Stimulated activated CD4-positive, alpha-beta T cell treated with anti-CD3 and anti-CD28 coated beads, Interleukin-2, amount 100 ng/mL, for 4 hours (primary cell): Measurements from ENCODE around the gene DNAJC11.
A peak's percentile ranks its signal among the peaks of the same experiment; 100 is the strongest.
"Not testable (repeated sequence)": the region's sequence is repeated elsewhere in the genome, so short reads cannot be mapped to it uniquely, and the experiment has no call there.

Source experiments
- DNase-seq: peaks from one replicate; pipeline ENCODE4 v3.0.0-alpha.2; 2020; ENCODE audit warnings: low read depth

DNAJC11 gene

DNA sequence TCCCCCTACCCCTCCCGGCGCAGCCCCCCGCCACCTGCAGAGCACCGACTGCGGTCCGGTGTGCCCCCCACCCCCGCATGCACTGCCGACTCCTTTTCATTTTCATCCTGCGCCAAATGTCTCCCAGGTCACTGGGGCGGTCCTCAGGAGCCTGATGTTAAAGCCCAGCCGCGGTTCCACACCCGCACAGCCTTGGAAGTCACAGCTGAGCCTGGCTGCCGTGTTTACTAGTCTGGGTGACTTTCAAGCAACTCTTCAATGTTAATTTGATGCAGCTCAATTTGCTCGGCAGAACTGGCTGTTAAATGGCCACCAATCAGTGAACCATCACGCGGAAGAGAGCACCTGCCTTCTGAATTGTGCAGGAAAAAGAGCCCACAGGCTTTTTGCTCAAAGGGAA lies 49.7 kb downstream of the DNAJC11 start:
- no peak for DNase-seq

DNA sequence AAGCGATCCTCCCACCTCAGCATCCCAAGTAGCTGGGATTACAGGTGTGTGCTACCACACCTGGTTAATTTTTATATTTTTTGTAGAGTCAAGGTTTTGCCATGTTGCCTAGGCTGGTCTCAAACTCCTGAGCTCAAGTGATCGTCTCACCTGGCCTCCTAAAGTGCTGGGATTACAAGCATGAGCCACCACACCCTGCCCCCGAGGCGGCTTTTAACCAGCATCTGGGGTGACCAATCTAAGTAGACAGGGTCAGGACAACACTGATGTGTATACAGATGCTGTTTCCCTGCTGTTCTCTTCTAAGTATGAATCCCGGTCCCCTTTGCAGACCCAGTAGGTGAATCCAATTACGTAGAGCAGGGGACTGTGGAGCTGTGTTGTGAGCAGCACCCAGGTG lies 53.1 kb downstream of the DNAJC11 start:
- no peak for DNase-seq

DNA sequence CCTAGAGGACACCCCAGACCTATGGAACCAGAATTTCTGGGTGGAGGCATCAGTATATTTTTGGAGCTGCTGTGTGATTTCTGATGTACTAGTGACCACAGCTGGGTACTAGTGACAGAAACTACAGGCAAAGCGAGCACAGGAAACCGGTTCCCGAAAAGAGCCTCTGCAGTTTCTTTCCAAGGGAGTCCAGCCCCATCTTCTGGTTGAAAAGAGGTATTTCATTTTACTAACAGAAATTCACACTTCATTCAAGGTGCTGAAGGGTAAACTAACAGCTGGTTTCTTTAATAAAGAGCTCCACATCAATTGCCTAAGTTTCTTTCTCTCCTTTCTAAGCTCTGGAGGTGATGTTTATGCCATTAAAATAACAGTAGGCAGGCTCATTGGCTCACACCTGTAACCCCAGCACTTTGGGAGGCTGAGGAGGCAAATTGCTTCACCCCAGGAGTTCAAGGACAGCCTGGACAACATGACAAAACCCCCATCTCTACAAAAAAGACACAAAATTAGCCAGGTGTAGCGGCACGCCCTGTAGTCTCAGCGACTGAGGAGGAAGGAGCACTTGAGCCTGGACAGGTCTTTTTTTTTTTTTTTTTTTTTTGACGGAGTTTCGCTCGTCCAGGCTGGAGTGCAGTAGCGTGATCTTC lies 55.0 kb downstream of the DNAJC11 start:
- DNase-seq: peak; percentile 13

DNA sequence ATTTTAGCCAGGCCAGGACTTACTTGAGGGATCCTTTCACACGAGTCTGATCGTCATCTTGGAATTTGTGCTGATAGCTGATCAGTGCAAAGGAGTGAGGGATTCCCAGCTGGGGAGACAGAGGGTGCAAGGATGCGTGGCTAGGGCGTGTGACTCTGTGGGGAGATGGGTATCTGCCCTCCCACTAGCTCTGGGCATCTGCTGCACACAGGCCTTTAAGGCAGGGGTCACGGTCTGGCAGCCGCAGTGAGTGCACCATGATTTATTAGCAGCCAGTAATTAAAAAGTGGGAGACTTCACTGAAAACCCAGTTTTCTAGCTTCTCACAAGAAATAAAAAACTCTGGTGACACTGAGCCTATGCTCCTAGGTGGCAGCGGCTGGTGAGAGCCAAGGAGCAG lies 56.6 kb downstream of the DNAJC11 start:
- no peak for DNase-seq

DNA sequence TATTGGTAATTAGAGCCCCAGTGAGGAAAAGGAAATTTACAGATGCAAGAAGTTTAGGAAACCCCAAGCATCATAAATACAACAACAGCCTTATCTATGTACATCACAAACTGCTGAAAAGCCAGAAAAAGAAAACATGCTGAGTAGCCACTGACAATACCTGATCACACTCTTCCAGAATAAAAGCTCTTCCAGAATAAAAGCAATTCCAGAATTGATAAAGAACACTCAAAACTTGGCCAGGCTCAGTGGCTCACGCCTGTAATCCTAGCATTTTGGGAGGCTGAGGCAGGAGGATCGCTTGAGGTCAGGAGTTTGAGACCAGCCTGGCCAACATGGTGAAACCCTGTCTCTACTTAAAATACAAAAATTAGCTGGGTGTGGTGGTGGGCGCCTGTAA lies 60.7 kb downstream of the DNAJC11 start:
- not testable (repeated sequence) for DNase-seq

DNA sequence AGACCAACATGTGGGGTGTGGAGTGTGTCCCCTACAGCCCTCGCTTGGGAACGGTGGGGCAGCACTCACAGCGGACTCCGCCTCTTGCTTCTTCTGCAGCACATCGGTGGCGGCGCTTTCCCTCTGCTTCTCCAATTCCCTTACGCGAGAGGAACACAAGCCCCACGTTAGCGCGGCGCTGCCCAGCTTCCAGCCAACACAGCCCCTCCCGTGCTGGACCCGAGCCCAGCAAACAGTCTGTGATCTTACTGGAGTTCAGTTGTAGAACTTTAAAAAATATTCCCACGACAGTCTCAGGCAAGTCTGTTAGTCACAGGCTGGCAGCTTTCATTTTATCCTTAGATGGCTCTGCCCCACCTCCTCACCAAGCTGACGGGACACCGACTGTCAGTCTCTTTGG lies 63.4 kb downstream of the DNAJC11 start:
- DNase-seq: no peak

DNA sequence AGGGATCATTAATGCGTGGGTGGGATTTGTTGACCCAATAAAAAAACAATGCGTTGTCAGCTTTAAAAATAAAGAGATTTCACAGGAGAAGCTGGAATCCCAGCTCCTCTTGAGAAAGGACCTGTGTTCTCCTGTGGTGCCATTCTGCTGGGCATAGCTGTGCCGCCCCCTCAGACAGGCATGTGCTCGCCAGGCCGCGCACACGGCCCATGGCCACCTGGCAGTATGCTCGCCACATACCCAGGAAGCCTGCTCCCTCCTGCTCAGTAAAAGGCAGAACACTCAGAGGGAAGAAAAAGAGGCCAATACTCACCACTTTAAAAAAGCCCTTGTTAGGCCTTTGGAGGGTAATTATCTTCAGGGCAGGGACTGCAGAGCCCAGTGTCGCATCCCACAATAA lies 63.8 kb downstream of the DNAJC11 start:
- DNase-seq: no peak

DNA sequence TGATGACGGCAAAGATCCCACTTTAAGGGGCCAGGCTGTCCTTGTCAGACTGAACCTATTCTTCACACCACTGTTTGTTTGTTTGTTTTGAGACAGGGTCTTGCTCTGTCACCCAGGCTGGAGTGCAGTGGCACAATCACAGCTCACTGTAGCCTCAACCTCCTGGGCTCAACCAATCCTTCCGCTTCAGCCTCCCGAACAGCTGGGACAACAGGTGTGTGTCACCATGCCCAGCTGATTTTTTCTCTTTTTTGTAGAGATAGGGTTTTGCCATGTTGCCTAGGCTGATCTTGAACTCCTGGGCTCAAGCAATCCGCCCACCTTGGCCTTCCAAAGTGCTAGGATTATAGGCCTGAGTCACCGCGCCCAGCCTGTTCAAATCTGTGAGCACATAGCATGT lies 64.8 kb downstream of the DNAJC11 start:
- not testable (repeated sequence) for DNase-seq

DNA sequence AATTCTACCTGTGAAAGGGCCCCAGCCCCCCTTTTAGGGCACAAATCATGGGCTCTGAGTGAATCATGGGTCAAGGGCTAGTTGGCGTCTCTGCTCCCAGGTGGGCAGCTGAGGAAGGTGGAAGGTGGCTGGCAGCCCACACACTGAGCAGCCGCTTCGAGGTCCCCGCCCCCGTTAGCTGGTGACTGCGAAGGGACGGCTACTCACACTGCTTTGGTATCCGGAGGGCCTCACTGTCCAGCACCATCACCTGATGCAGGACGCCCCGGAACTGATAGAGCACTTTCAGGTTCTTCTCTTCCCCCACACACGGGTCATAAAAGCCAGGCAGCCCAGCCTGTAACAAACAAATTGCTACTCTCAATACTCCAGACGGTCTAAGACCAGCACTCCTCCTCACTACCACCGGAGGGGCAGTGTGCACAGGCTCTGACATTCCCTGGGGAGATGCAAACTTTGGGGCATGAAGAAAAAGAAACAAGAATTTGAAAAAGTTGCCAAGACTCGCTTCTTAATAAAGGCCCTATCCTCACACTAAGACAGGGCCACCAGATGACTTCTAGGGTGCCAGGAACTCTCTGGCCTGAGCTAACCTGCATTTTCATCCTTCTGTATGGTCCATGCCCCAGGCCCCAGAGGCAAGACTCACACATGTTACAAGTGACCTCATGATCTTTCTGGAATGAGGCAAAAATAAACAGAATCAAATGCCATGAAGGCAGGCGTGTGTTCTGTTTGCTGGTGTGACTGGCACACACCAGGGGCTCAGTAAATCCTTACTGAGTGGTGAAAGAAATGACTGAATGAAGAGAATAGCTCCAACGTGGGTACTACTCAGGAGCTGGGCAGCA lies 65.5 kb downstream of the DNAJC11 start:
- no peak for DNase-seq

DNA sequence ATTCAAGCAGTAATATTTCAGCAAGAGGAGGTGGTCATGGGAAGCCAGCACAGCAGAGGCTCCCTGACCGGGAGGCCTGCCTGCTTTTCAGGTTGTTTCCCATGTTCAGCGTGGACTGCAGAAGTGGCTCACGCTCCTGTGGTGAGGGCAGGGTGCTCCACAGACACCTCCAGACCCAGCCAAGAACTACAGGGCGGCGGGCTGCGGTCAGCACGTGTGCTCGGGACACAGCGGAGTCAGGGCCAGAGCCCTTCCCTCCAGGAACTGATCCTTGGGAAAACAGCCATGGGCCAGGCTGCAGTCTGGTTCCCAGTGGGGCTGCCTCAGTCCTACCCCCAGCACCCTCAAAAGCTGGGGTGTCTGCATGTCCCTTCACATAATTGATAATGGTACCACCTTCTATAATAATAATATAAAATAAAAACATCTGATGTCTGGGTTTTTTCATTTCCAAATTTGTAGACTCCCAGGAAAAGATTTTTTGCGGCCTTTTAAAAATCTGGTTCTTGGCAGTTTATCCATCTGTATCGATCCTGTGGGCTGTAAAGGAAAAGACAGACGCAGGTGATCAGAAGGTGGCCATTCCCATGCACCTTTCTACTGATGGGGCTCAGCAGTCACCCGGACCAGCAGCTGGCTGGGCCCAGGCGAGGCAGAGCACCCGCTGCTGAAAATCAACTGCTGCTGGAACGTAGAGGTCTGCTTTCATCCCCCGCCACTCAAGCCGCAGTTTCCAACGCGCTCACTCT lies 66.3 kb downstream of the DNAJC11 start:
- no peak for DNase-seq

DNA sequence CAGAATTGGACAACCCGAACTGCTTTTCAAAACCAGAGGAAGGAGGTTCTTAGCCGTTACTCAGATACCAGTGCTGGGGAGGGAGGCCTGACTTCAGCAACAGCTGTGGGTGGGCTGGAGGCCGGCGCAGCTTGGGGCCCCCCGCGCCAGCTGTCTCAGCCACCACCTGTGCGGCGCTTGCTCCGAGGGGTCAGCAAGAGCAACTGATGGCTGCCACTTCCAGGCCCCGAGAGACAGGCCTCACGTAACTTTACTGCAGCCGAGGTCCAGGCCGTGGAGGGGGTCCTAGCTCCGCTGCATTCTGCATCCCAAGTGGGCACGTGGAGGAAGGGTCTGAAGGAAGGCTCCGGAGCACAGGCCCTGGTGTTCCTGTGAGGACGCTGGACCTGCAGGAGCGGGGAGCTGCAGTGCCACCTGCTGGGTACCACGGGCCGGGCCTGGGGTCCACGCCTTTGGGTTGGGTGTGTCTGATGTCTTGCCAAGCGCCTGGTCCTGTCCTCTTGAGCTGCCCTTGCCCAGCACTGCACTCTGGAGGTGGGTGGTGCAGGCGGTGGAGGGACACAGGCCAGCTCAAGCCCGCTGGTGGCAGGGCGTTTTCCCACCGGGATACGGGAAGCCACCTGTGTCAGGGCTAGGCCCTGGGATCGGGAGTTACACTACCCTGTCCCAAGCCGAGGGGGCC lies 67.1 kb downstream of the DNAJC11 start:
- peak; percentile 12 for DNase-seq

DNA sequence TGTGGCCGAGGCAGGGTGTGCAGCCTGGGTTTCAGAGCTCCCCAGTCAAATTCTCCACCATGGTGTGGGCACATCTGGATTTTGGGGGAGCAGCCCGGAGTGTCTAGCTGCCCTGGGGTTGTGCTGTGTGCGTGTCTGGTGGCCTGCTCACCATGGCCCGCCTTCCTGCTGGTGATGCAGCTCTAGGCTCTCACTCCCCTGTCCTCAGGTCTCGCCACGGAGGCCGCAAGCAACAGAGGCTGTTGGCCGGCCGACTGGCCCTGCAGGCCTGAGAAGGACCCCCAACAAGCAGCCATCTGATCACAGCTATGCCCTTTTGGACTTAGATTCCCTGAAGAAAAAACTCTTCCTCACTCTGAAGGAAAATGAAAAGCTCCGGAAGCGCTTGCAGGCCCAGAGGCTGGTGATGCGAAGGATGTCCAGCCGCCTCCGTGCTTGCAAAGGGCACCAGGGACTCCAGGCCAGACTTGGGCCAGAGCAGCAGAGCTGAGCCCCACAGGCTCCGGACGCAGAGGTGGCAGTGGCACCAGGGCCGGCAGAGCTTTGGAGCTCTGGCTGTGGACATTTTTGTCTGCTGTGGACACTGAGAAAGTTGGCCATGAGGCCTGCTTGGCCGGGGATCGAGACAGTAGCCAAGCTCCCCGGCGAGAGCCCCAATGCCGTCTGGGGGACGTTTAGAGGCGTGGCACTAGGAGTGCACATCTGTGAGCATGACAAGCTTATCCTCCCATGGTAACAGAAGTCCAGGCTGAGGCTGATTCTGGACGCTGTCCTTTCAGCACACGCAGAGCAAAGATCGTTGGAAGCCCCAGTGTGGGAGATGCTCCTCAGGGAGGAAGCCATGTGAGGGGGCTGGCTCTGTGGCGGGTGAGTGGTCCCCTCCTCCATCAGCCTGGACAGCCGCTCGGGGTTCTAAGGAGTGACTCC lies 68.8 kb downstream of the DNAJC11 start:
- no peak for DNase-seq

DNA sequence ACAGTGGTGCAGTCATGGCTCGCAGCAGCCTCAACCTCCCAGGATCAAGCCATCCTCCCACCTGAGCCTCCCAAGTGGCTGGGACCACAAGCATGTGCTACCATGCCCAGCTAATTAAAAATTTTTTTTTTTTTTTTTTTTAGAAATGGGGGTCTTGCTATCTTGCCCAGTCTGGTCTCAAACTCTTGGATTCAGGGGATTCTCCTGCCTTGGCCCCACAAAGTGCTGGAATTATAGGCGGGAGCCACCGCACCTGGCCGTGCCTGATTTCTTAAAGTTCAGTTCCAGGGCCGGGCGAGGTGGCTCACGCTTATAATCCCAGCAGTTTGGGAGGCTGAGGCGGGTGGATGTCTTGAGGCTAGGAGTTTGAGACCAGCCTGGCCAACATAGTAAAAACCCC lies 70.6 kb downstream of the DNAJC11 start:
- DNase-seq: no peak

DNA sequence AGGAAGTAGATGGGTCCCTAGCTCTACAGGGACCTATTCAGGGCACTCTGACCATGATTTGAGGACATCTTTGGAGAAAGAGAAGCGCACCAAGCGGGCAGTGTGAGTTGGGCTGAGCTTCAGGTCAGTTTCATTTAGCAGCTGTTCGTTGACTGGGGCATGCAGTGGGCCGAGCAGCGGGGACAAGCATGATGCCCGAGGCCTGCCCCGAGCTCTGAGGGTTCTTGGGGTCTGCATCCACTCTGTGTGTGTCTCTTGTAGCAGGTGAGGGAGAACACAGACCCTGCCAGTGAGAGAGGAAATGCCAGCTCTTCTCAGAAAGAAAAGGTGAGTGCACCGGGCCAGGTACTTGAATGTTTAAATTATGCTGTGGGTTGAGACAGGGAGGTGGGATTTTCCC lies 71.6 kb downstream of the DNAJC11 start:
- no peak for DNase-seq

DNA sequence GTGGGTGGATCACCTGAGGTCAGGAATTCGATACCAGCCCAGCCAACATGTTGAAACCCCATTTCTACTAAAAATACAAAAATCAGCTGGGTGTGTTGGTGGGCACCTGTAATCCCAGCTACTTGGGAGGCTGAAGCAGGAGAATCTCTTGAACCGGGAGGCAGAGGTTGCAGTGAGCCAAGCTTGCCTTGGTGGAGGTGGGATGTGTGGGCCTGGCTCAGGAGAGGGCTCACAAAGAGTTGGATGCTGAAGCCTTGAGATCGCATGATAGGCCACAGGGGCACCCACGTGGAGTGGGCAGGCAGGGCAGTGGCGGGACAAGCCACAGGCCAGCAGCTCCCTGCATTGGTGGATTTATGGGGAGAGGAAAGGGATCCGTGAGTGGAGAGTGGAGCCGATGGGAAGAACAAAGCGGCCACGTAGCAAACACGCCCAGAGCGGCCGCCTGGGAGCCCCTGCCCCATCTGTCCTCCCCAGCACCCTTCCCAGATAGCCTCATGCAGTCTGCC lies 72.6 kb downstream of the DNAJC11 start:
- DNase-seq: no peak

DNA sequence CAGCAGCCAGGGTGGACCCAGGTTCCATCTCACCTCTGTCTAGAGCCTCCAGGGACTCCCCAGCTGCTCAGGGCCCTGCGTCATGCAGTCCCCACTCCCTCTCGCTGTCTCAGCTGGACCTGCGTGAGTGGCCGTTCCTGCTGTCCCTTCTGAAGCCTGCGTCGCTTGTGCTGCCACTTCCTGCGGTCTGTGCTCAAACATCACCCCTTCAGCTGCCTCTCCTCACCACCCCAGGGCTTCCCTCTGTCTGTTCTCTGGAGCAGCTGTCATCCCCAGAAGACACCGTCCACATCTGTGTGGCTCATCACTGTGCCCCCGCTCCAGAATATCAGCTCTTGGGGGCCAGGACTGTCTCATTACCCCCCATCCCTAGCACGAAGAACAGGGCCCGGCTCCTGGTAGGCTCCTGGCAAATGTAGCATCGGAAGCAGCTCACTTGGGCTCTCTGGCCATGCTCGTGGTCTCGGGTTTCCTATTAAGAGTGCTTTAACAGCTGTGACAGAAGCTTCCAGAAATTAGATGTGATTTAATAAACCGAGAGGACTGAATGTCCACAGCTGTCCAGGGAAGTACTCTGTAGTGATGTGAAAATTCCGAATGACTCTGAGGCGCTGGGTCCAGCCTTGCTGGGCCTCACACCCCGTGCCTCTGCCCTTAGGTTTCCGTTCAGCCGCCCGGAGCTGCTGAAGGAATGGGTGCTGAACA lies 73.6 kb downstream of the DNAJC11 start:
- DNase-seq: no peak

DNA sequence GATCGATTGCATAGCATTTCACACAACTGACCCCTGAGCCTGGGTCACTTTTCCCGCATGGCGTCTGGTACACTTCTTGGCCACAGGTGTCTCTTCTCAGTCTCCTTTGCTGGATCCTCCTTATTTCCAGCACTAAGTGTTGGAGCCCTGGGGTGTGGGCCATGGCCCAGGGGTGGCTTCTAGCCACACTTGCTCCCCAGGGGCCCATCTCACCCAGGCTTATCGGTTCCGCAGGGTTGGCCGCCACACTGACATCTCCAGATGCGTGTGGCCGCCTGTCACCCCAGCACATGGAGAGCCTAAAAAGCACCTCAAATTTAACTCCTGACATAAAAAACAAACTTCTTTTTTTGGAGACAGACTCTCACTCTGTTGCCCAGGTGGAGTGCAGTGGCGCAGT lies 74.6 kb downstream of the DNAJC11 start:
- DNase-seq: no peak

DNA sequence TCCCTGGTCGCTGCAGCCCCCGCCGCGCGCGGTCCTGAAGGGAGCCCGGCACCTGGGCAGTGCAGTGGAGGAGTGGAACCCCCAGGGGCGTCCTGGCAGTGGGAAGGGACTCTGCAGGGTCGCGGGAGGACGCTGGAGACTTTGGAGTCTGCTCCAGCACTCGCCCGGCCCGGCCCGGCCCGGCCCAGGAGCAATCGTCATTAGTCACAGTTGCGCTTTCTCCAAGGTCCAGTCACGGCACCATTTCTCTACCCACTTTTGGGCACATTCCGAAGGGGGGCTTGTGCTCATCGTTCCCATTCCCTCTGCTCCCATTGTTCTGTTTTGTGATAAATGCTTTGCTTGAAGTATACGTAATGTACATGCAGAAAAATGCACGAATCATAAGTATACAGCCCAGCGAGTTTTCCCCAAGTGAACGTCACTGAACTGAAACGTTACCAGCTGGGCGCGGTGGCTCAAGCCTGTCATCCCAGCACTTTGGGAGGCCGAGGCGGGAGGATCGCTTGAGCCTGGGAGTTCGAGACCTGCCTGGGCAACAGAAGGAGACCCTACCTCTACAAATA lies 75.9 kb downstream of the DNAJC11 start:
- DNase-seq: no peak

DNA sequence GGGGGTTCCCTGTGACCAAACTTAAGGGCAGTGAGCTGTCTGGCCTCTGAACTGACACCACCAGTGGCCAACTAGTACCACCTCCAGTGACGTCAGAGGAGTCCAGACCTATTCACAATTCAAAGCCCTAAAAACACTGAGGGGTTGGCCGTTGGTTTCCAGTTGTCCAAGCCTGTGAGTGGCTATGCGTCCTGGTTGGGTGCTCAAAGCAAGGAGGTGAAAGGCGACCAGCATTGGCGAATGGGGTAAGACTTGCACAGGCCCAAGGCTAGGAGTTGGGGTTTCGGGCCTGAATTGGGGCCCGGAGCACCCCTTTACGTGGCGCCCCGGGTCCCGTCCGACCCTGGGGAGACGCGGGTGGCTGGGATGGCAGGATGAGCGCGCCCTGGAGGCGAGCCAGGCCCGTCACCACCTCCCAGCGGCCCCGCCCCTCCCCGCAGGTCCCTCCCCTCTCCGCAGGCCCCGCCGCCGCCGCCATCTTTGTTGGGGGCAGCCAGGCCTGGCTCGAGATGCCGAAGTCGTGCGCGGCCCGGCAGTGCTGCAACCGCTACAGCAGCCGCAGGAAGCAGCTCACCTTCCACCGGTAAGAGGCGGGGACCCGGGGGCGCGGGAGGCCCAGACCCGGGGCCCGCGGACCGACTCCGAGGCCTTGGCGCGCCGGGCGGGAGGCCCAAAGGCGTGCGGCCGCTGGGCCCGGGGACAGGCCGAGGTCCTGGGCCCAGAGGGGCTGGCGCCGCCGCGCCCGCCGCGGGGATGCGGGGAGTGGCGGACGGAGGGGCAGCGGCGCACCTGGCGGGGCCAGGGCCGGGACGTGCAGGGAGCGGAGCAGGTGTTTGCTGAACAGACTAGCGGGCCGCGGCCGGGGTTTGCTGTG lies 76.7 kb downstream of the DNAJC11 start, which contains the start of gene THAP3:
Gene THAP3, plus strand, starts transcription at position 159 of the 874 bp plus-strand sequence. Its CDS starts 351 bp downstream, at position 510.
- DNase-seq: peak; percentile 80
